GM23338 (cell line): ENCODE measurements around the gene CAMTA1. TPM values are rescaled to one million over a fixed set of nuclear protein-coding genes. Genes with fewer than 3 reads are reported as not detected.

ENCODE experiments used
- ATAC-seq: fragments of 200-7000 bp; cut with Tn5 transposase; 3 replicates; pipeline ENCODE4 v1.9.1; 2020
- DNase-seq: peaks from one replicate; pipeline ENCODE4 v3.0.0-alpha.2; 2015; ENCODE audit warnings: low spot score
- H2AFZ ChIP-seq: fragments of 200-600 bp; sonication (generic); 2 replicates; pipeline ENCODE4 v1.8.0; 2016; ENCODE audit warnings: antibody characterized with exemption, mild to moderate bottlenecking, moderate library complexity
- H3F3A ChIP-seq: fragments of 200-600 bp; sonication (generic); replicated peaks from 2 replicates; pipeline ENCODE4 v1.8.0; 2017; ENCODE audit warnings: antibody characterized with exemption, mixed run types, low read depth
- H3K27ac ChIP-seq: fragments of 200-600 bp; sonication (generic); 2 replicates; pipeline ENCODE4 v1.6.1; 2016; ENCODE audit warnings: low read depth
- H3K27me3 ChIP-seq: fragments of 200-600 bp; sonication (generic); 2 replicates; pipeline ENCODE4 v1.8.0; 2016; ENCODE audit warnings: mild to moderate bottlenecking, mixed run types, moderate library complexity; ENCODE audit not compliant: insufficient read depth
- H3K36me3 ChIP-seq: fragments of 200-600 bp; sonication (generic); 2 replicates; pipeline ENCODE4 v1.8.0; 2016; ENCODE audit warnings: mild to moderate bottlenecking; ENCODE audit not compliant: insufficient read depth
- H3K4me1 ChIP-seq: fragments of 200-600 bp; sonication (generic); 2 replicates; pipeline ENCODE4 v1.8.0; 2016; ENCODE audit warnings: mild to moderate bottlenecking, moderate library complexity; ENCODE audit not compliant: insufficient read depth
- H3K4me2 ChIP-seq: fragments of 200-600 bp; sonication (generic); 2 replicates; pipeline ENCODE4 v1.7.1; 2017; ENCODE audit warnings: mixed run types
- H3K4me3 ChIP-seq: fragments of 200-600 bp; sonication (generic); 2 replicates; pipeline ENCODE4 v1.6.1; 2016; ENCODE audit warnings: mixed run types
- H3K79me2 ChIP-seq: fragments of 200-600 bp; sonication (generic); replicated peaks from 2 replicates; pipeline ENCODE4 v1.8.0; 2017; ENCODE audit warnings: mild to moderate bottlenecking; ENCODE audit not compliant: insufficient read depth
- H3K9me2 ChIP-seq: fragments of 200-600 bp; sonication (generic); 2 replicates; pipeline ENCODE4 v1.8.0; 2017; ENCODE audit not compliant: insufficient read depth
- H4K20me1 ChIP-seq: fragments of 200-600 bp; sonication (generic); replicated peaks from 2 replicates; pipeline ENCODE4 v1.8.0; 2017; ENCODE audit warnings: mild to moderate bottlenecking; ENCODE audit not compliant: insufficient read depth
- H3K27ac Mint-ChIP-seq: 2 replicates; pipeline ENCODE4 v1.8.0; 2020; ENCODE audit warnings: inconsistent platforms, mild to moderate bottlenecking, moderate library complexity, mixed read lengths
- H3K27me3 Mint-ChIP-seq: 3 replicates; pipeline ENCODE4 v1.8.0; 2022; ENCODE audit warnings: low read depth, mild to moderate bottlenecking, moderate library complexity, mixed read lengths, inconsistent platforms; ENCODE audit not compliant: insufficient read depth, poor library complexity
- H3K36me3 Mint-ChIP-seq: 3 replicates; pipeline ENCODE4 v1.8.0; 2021; ENCODE audit warnings: low read depth, mild to moderate bottlenecking, inconsistent platforms, moderate library complexity, mixed read lengths
- H3K4me1 Mint-ChIP-seq: 3 replicates; pipeline ENCODE4 v1.8.0; 2020; ENCODE audit warnings: mild to moderate bottlenecking, inconsistent platforms, mixed read lengths
- H3K4me3 Mint-ChIP-seq: 3 replicates; pipeline ENCODE4 v1.8.0; 2021; ENCODE audit warnings: moderate library complexity, mild to moderate bottlenecking, inconsistent platforms, mixed read lengths
- H3K9me3 Mint-ChIP-seq: 3 replicates; pipeline ENCODE4 v1.8.0; 2020; ENCODE audit warnings: moderate library complexity, mild to moderate bottlenecking, inconsistent platforms, mixed read lengths
- JUNB ChIP-seq: IDR thresholded peaks from one replicate; pipeline ENCODE4 v1.6.1; 2016; ENCODE audit warnings: antibody characterized with exemption; ENCODE audit not compliant: unreplicated experiment
- NANOG ChIP-seq: IDR thresholded peaks from 2 replicates; pipeline ENCODE4 v1.6.1; 2016; ENCODE audit warnings: antibody characterized with exemption, borderline replicate concordance
- POLR2AphosphoS5 ChIP-seq: IDR thresholded peaks from 2 replicates; pipeline ENCODE4 v1.6.1; 2016; ENCODE audit warnings: antibody characterized with exemption, low read depth
- polyA plus RNA-seq: library from polyadenylated mRNA; unstranded; fragments of >200 nt; fragmentation: Nextera tagmentation; extraction: Ambion mirVana; gene quantifications from 2 replicates; pipeline ENCODE4 v1.2.1, GENCODE V29; 2016
- total RNA-seq: library from RNA; depleted of rRNA; stranded (reverse); fragments of >200 nt; shearing (Covaris generic); gene quantifications from 2 replicates; pipeline ENCODE4 v1.2.3, GENCODE V29; 2014
- TF ChIP-seq, protein P1 (sequence below): IDR thresholded peaks from one replicate; pipeline ENCODE4 v1.6.1; 2018; ENCODE audit warnings: antibody characterized with exemption; ENCODE audit not compliant: unreplicated experiment
- TF ChIP-seq, protein P2 (sequence below): IDR thresholded peaks from 2 replicates; pipeline ENCODE4 v1.6.1; 2016; ENCODE audit warnings: antibody characterized with exemption

CAMTA1 gene
- total and polyA plus RNA-seq, 2 experiments from 2014 or later: 115 to 519 TPM

GRCh38 chr1:6898974-6899539 is 113.8 kb downstream of the CAMTA1 start (continued):
- TF ChIP-seq, protein P1, sequence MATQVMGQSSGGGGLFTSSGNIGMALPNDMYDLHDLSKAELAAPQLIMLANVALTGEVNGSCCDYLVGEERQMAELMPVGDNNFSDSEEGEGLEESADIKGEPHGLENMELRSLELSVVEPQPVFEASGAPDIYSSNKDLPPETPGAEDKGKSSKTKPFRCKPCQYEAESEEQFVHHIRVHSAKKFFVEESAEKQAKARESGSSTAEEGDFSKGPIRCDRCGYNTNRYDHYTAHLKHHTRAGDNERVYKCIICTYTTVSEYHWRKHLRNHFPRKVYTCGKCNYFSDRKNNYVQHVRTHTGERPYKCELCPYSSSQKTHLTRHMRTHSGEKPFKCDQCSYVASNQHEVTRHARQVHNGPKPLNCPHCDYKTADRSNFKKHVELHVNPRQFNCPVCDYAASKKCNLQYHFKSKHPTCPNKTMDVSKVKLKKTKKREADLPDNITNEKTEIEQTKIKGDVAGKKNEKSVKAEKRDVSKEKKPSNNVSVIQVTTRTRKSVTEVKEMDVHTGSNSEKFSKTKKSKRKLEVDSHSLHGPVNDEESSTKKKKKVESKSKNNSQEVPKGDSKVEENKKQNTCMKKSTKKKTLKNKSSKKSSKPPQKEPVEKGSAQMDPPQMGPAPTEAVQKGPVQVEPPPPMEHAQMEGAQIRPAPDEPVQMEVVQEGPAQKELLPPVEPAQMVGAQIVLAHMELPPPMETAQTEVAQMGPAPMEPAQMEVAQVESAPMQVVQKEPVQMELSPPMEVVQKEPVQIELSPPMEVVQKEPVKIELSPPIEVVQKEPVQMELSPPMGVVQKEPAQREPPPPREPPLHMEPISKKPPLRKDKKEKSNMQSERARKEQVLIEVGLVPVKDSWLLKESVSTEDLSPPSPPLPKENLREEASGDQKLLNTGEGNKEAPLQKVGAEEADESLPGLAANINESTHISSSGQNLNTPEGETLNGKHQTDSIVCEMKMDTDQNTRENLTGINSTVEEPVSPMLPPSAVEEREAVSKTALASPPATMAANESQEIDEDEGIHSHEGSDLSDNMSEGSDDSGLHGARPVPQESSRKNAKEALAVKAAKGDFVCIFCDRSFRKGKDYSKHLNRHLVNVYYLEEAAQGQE: no peak

DNA sequence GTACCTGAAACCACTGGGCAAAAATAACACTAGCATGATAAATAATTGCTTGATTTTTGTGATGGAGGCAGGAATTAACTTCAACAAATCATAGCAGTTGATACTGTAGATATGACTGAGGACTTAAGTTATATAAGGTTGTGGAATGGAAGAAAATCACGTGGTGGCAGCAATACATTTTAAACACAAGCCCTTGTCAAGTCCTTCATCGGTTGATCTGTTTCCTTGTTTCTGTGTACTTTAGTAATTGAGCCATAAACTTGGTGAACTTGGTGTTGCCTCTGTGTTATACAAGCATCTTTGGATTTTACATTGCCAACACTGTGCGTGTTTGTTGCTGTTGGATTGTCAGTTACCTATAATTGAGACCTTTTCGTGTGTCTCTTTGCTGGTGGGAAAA is 114.4 kb downstream of the CAMTA1 start:
- no peaks in the 10 kb centered on the region for H3K36me3 ChIP-seq
- DNase-seq: no peak
- H3K4me1 ChIP-seq: no peaks in the 10 kb centered on the region
- H3K79me2 ChIP-seq: 0 out of 2 replicates have a peak, but pooled peaks cover 3% of the 10 kb centered on the region
- H3K27me3 ChIP-seq: no peaks in the 10 kb centered on the region
- Mint-ChIP-seq H3K4me1 (peaks cover 16% of the 10 kb centered on the region; the same call in 2 of the 3 replicates), H3K9me3 (no peaks in the 10 kb centered on the region), H3K27ac (no peak overlapping the region), H3K4me3 (no peak overlapping the region), H3K36me3 (no peaks in the 10 kb centered on the region), H3K27me3 (peaks cover 5% of the 10 kb centered on the region)
- H3K4me3 ChIP-seq: no peak overlapping the region
- no peak overlapping the region for H3K27ac ChIP-seq
- no peak for ATAC-seq
- H2AFZ ChIP-seq: no peak overlapping the region
- H3K4me2 ChIP-seq: no peak overlapping the region
- peaks cover 14% of the 10 kb centered on the region; the same call in 1 of the 2 replicates for H4K20me1 ChIP-seq
- peaks cover 4% of the 10 kb centered on the region; the same call in 1 of the 2 replicates for H3K9me2 ChIP-seq
- no peak for TF ChIP-seq NANOG
- TF ChIP-seq, protein P2, sequence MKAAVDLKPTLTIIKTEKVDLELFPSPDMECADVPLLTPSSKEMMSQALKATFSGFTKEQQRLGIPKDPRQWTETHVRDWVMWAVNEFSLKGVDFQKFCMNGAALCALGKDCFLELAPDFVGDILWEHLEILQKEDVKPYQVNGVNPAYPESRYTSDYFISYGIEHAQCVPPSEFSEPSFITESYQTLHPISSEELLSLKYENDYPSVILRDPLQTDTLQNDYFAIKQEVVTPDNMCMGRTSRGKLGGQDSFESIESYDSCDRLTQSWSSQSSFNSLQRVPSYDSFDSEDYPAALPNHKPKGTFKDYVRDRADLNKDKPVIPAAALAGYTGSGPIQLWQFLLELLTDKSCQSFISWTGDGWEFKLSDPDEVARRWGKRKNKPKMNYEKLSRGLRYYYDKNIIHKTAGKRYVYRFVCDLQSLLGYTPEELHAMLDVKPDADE: no peak
- no peaks in the 10 kb centered on the region for H3F3A ChIP-seq

- no peaks in the 10 kb centered on the region for H3K79me2 ChIP-seq
- TF ChIP-seq JUNB: no peak
- no peak for TF ChIP-seq POLR2AphosphoS5
- TF ChIP-seq NANOG: no peak
- Mint-ChIP-seq H3K27ac (no peak overlapping the region), H3K27me3 (peaks cover 14% of the 10 kb centered on the region), H3K4me1 (peaks cover 26% of the 10 kb centered on the region), H3K9me3 (no peaks in the 10 kb centered on the region), H3K36me3 (no peaks in the 10 kb centered on the region), H3K4me3 (no peak overlapping the region)
- no peak overlapping the region for H3K4me3 ChIP-seq
- H3K27ac ChIP-seq: no peak overlapping the region
- no peaks in the 10 kb centered on the region for H4K20me1 ChIP-seq
- H3K4me2 ChIP-seq: no peak overlapping the region
- peaks cover 10% of the 10 kb centered on the region for H3K4me1 ChIP-seq
- no peak for DNase-seq
- H3K36me3 ChIP-seq: no peaks in the 10 kb centered on the region
- ATAC-seq: no peak
- no peaks in the 10 kb centered on the region for H3F3A ChIP-seq
- no peak overlapping the region for H2AFZ ChIP-seq
- no peaks in the 10 kb centered on the region for H3K27me3 ChIP-seq
- peaks cover 4% of the 10 kb centered on the region; the same call in 1 of the 2 replicates for H3K9me2 ChIP-seq
Observed at GRCh38 chr1:6902153-6902552, 116.9 kb downstream of the CAMTA1 start.
